ENCODE data around the gene CDH24.

CDH24 gene, protein sequence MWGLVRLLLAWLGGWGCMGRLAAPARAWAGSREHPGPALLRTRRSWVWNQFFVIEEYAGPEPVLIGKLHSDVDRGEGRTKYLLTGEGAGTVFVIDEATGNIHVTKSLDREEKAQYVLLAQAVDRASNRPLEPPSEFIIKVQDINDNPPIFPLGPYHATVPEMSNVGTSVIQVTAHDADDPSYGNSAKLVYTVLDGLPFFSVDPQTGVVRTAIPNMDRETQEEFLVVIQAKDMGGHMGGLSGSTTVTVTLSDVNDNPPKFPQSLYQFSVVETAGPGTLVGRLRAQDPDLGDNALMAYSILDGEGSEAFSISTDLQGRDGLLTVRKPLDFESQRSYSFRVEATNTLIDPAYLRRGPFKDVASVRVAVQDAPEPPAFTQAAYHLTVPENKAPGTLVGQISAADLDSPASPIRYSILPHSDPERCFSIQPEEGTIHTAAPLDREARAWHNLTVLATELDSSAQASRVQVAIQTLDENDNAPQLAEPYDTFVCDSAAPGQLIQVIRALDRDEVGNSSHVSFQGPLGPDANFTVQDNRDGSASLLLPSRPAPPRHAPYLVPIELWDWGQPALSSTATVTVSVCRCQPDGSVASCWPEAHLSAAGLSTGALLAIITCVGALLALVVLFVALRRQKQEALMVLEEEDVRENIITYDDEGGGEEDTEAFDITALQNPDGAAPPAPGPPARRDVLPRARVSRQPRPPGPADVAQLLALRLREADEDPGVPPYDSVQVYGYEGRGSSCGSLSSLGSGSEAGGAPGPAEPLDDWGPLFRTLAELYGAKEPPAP

DNA sequence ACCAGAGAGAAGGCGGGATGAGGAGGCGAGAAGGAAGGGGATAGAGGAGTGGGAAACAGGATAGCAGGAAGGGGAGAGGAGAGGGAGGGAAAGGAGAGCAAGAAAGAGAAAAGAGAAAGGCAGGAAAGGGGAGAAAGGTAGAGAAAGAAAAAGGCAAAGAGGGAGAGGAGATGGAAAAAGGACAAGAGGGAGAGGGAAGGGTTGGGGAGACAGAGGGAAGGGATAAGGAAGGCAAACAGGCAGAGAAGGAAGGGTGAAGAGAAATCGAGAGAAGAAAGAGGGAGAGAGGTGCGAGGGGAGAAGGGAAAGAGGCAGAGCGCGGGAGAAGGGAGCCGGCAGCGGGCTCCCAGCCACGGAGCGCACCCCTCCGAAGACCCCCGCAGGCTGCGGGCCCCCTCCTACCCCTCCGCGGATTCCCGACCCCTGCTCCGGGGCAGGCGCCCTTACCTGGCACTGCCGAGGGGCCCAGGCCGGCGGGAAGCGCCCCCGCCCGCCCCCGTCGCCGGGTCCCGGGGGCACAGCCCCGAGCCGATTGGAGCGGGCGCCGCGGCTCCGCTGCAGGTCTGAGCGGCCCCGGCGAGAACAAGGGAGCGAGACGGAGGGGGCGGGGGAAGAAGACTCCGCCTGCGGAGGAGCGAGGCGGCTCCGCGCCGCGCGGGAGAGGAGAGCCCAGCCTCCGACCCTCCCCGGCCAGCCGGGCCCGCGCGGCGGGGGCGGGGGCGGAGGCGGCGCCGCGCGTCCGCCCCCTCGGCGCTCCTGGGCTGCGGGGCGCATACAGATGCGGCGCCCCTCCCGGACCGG lies at the start of gene CDH24:
TSS of gene CDH24 (minus strand) at position 565 of the 801 bp plus-strand sequence. CDS start 1,787 bp downstream, outside the sequence.
- peak; percentile 49 for DNase-seq (ENCODE audit: low read depth)

DNA sequence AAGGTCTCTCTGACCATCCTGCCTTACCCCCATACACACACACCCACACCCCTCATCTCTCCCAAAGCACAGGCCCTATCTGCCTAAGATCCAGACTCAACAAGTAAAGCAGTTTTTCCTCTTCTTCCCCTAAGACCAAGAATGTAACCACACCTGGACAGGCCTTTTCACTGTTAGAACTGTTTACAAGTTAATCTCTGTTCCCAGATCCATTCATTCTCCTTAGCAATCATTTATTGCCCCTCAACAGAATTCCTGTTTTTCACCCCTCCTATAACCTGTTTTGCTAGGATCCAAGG lies 49.4 kb upstream of the CDH24 start:
- no peak for DNase-seq (ENCODE audit: low read depth)

DNA sequence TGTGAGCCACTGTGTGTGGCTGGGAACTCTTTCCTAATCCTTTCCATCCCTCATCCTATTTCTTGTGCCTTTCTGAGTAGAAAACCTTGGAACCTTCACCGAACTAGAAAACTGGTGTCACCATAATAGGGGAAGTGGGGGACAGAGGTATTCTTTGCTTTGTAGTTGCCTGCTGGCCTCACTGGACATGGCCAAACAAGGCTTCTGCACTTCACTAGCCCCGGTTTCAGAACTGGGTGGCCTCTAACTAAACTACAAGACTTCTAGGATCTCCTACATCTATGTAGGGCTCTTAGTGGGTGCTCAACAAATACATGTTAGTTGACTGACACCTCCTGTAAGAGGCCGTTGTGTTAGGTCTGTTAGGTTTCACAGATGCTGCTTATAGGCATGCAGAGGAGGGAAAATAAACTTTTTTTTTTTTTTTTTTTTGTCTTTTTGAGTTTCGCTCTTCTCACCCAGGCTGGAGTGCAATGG lies 48.1 kb upstream of the CDH24 start:
- DNase-seq (ENCODE audit: low read depth), result no peak

DNA sequence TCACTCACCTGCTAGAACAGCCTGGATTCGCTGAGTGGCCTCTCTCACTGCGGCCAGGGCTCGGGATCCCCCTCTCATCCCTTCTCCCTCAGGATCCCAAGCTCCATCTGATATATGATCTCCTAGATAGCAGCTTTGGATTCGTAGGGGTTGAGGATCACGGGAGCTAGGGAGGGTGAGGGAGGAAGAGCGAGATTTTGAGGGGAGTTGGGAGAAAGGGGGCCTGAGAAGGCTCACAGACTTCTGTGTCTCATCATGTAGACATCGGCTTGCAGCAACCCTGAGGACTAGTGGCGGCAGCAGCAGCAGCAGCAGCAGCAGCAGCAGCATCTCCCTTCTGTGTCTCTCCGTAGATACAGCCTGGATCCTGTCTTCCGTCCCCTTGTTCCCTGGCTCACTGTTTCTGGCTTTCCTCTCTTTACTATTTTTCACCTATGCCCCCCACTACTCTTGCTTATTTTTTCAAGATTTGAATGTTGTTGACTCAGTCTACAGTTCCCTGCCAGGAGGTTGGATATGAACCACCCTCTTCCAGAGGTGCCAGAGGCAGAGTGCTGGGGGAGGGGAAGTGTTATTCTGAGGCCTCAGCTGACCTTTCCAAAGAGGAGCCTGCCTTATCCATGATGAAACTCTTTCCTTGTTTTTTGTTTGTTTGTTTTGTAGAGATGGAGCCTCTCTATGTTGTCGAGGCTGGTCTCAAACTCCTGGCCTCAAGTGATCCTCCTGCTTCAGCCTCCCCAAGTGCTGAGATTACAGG lies 47.4 kb upstream of the CDH24 start, which contains the start of gene CIROP:
TSS of gene CIROP (minus strand) at position 399 of the 757 bp plus-strand sequence. CDS start at position 330, 69 bp downstream.
- no peak for DNase-seq (ENCODE audit: low read depth)

DNA sequence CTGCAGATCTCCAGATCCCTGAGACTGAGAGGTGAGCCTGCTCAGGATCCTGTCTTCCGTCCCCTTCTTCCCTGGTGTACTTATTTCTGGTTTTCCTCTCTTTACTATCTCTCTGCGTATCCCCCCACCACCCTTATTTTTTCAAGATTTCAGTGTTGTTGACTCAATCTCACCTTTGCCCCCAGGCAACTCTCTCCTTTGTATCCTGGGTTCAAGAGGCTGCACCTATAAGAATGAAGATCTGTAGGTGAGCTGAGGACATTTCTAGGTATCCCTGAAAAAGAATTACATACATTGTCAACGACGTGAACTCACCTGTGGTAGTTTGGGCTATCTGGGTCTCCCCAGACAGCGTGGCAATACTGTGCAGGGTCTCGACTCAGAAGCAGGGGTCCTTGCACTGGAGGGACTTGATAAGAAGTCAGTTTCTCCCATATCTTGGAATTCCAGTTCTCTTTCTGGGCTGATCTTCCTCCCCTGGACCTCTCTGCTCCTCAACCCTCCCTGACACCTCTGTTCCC lies 46.8 kb upstream of the CDH24 start:
- DNase-seq (ENCODE audit: low read depth), result no peak

DNA sequence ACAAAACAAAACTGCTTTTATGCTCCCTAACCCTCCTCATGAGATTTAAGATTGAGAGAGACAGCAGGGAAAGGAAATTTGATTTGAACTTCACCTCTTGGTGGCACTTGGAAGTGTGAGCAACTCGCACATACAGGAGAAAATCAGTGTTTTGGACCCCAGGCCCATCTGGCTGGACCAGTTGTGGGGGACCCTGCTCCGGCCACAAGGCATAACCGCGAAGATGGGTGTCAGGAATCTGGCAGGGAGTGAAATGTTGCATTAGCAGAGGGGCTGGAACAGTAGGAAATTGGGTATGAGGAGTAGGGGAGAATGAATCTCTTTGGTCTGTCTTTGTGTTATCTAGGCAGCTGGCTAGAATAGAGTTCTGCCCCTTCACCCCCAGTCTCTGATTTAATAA lies 46.3 kb upstream of the CDH24 start:
- no peak for DNase-seq (ENCODE audit: low read depth)

DNA sequence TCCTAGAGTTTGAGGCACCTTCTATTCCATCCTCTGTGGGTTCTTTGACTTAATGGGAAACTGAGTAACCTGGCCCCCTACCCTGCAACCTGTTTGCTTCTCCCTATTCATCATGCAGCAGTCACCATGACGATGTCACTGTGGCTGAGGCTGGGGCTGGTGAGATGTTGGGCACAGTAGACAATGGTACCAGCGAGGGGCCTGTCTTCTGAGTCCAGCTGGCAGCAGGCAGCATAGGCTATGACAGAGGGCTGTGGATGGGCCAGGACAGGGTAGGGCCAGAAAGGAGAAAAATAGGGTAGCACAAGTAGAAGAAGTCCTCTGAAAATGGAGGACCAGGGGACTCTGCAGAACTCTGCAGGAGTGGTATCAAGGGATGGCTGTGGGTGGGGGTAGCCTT lies 45.5 kb upstream of the CDH24 start:
- no peak for DNase-seq (ENCODE audit: low read depth)

DNA sequence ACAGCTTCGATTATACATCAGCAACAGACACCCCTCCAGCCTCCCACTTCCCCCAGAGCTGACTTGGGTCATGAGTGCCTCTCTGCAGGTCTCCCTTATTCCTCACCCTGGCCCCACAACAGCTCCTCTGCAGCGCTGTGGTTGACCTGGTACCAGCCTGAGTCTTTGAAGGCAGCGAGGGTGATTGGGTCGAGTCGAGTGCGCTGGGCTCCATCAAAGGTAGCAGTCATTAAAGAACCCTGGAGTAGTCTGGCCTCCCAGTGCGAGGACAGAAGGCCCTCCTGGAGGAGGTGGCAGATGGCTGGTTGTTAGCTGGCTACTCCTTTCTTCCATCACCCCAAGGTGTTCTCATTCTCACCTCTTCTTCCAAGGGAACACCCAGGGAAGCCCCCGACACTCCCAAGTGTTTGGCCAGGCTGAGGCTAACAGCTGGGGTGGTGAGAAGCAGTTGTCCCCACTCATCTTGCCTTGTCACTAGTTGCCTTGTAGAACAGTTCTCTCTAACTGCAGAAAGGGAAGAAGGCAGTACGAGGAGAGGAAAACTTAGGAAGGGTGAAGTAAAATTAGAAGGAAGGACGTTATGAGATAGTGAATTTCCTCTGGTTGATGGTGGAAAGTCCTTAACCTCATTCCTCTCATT lies 44.8 kb upstream of the CDH24 start:
- no peak for DNase-seq (ENCODE audit: low read depth)

DNA sequence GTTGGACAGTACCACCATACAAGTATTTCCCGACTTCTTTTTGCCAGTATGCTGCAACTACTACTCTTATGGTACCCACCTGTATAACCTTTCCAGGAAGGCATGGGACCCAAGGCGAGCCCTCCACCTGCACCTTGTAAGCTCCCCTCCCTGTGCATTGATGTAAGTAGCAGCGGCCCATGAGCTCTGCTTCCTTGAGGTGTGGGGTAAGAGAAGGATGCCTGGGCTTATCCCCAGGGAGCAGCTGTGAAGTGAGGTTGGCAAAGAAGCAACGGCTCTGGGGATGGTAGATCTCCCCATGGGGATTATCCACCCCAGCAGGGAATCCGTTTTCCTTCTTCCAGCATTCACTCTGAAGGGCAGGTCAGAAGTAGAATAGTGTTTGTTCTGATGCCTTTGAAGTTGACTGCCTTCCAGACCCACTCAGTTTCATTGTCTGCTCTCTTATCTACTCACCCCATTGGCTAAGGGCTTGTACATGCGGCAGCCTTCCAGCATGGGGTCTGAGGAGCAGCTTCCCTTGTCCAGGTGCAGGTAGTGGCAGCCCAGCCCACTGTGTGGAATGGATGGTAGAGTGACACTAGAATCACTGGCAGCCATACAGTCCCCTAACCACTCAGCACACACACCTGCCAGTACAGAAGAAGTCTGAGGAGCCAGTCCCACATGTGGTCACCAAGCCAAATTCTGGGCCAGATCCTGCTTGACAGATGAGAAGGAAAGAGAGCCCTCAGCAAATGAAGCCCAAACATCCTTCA lies 44.1 kb upstream of the CDH24 start:
- no peak for DNase-seq (ENCODE audit: low read depth)

DNA sequence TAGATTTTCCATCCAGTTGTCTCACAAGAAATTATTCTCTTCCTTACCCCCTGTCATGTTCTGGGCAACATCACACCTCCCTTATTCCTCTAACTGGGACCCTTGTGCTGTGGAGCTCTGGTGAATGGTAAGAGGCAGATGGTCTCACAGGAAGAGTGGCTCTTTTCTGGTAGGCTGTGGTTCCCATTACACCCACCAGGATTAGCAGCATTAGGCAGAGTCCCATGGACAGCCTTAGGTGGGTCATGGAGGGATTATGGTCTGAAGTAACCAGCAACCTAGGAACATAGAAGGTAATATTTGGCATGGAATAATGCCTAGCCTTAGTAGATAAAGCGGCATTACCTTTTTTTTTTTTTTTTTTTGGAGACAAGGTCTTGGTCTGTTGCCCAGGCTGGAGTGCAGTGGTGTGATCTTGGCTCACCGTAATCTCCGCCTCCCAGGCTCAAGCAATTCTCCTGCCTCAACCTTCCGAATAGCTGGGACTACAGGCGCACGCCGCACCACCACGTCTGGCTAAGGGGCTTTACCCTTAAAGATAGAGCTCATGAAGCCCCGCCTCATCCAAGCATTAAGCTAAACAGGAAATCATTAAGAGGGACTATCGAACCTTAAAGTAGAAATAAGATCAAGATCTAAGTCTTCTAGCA lies 42.0 kb upstream of the CDH24 start:
- DNase-seq (ENCODE audit: low read depth), result no peak

DNA sequence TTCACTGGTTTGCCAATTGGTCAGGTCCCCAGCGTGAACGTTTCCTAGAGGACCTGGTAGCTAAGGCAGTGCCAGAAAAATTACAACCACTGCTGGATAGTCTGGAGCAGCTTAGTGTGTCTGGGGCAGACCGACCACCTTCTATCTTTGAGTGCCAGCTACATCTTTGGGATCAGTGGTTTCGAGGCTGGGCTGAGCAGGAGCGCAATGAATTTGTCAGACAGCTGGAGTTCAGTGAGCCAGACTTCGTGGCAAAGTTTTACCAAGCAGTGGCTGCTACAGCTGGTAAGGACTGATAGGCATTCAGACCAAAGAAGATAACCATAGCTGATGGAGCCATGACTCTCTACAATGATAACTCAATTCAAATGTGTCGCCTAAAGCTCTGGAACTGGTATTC lies 40.5 kb upstream of the CDH24 start:
- no peak for DNase-seq (ENCODE audit: low read depth)

DNA sequence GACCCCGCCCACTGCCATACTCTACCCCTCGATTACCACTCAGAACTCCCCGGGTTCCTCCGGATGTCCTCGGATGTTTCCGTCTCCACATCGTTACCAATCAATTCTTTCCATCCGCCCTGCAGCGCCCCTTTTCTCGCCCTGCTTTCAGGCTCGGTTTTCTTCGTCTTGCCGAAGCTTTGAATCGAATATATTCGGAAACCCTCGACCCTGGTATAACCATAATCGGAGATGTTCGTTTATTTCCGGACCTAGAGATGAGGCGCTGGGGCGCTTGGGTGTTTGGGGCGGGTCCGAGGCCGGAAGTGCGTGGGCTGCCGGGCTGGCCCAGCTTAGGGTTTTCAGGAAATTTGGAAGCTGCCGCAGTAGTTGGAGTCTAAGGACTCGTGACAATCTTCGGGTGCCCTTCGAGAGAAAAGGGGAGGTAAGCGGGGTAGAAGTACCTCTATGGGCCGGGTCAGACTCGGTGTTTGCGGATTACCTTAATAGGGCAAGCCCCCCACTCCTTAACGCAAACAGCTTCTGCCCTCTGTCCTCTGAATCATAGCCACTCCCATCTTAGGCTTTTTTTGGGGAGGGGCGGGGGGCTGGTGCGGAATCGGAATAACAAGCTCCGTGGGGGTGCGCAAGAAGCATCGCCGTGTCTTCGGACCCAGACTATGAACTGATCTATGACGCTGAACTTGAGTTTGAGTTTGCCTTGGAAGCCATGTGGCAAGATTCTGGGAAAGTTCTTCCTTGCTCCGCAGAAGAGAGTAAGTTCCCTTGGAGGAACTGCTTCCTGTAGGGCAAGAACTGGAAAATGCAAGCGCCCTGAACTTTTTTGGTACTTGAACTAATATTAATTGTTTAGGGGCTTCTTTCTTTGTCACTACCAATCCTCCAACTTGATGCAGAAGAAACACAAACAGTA lies 38.1 kb upstream of the CDH24 start, which contains the start of gene C14orf119:
TSS of gene C14orf119 (plus strand) at position 310 of the 913 bp plus-strand sequence. CDS start 2,154 bp downstream, outside the sequence.
- DNase-seq (ENCODE audit: low read depth), result no peak

DNA sequence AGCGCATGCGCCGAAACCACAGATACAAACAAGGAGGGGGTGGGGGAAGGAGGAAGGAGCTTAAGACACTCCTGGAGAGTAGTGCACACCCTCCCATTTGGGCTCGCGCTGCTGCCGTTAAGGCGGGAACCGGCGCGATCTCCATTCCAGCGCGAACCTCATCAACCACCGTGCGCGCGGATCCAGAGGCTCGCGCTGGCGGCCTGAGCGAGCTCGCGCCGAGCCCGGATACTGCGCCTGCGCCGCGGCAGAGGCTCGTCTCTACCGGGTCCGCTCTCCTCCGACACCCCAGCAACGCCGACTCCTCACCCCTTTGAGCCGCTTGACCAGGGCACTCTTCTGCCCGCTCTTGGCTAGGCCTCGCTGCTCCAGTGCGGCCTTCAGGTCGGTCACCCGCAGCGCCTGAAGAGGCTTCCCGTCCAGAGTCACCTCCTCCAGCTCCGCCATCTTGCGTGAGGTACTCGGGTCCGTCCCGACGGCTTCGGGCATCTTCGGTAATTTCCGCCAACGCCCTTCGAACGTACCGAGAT lies 37.4 kb upstream of the CDH24 start, which contains the start of gene ACIN1:
TSS of gene ACIN1 (minus strand) at position 471 of the 530 bp plus-strand sequence. CDS start at position 447, 24 bp downstream.
- peak; percentile 97 for DNase-seq (ENCODE audit: low read depth)

DNA sequence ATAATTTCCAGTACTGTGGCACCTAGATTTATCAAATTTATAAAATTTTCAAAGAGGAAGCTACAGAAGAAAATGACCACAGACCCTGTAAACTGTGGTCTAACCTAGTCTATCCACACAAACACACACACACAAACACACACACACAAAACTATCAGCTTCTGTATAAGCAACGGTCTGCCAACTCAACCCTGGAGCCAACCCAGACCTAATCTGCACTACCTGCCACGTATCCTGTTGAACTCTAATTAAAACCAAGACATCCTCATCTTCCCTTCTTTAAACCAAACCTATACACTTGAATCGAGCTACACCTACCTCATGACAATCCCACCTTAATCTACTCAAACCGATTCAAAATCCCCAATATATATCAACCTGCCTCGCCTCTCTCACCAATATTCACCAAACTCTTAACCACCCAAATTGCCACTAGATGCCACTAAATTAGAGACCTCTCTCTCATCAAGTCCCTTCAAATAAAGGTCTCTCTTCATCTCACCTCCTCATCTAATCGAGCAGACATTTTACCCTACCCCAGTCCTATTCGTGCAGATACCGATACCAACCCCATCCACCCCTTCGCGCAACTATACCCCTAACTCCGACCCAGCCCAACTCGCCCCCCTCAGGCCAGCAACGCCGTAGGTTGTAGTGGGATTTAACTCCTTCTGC lies 36.8 kb upstream of the CDH24 start:
- no peak for DNase-seq (ENCODE audit: low read depth)

DNA sequence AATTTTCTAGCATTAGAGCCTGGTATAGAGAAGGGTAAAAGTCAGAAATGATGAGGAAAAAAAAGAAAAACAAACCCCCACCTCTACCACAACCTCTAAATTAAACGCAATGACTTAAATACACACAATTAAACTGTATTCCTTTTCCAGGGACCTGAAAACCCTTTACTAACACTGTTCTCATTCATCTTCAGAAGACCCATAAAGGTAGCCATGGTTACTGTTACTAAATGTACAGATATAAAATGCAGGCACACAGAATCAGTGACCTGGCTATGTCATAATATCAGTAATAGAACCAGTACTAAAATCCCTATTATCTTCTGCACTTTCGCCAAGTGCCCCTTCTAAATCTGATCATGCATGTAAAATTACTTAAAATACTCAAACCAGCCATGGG lies 36.2 kb upstream of the CDH24 start:
- no peak for DNase-seq (ENCODE audit: low read depth)

DNA sequence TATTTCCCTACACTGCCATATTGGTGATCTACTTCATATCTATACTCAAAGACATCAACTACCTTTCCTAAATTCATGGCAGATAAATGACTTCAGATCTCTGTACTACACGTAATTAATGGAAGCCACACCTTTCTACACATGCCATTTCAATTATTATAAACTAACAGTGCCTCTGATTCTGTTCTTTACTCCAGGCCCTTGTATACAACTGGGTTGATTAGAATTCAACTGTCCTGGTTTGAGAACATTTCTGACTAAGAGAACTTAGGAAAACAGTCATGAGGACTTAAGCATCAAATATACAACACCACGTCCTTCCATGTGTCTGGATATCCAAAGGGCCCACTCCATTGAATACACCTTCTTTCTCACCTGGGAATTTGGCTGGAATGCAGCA lies 35.8 kb upstream of the CDH24 start:
- DNase-seq (ENCODE audit: low read depth), result no peak
